Mononuclear cell (primary cell): Measurements from ENCODE around the gene IP6K2. TPM values are rescaled to one million over a fixed set of nuclear protein-coding genes. Genes with fewer than 3 reads are reported as not detected.
"Not testable (repeated sequence)": the region's sequence is repeated elsewhere in the genome, so short reads cannot be mapped to it uniquely, and the experiment has no call there.

ENCODE experiments used
- H3K27me3 ChIP-seq: 2 replicates; pipeline ENCODE4 v1.6.0; 2011; ENCODE audit warnings: low read length, control low read depth; ENCODE audit not compliant: insufficient read depth
- H3K4me1 ChIP-seq: 2 replicates; pipeline ENCODE4 v1.5.1; 2011; ENCODE audit warnings: mild to moderate bottlenecking, low read length, control low read depth; ENCODE audit not compliant: insufficient read depth
- H3K4me3 ChIP-seq: 2 replicates; pipeline ENCODE4 v1.5.1; 2011; ENCODE audit warnings: mild to moderate bottlenecking, low read length, moderate library complexity
- H3K9me3 ChIP-seq: 2 replicates; pipeline ENCODE4 v1.5.1; 2011; ENCODE audit warnings: low read depth, mild to moderate bottlenecking, control low read depth, low read length
- total RNA-seq: library from RNA; depleted of rRNA; stranded (reverse); fragments of >200 nt; gene quantifications from one replicate; pipeline ENCODE4 v1.2.3, GENCODE V29; 2012

The IP6K2 gene, protein sequence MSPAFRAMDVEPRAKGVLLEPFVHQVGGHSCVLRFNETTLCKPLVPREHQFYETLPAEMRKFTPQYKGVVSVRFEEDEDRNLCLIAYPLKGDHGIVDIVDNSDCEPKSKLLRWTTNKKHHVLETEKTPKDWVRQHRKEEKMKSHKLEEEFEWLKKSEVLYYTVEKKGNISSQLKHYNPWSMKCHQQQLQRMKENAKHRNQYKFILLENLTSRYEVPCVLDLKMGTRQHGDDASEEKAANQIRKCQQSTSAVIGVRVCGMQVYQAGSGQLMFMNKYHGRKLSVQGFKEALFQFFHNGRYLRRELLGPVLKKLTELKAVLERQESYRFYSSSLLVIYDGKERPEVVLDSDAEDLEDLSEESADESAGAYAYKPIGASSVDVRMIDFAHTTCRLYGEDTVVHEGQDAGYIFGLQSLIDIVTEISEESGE
- 92.5 TPM for total RNA-seq

DNA sequence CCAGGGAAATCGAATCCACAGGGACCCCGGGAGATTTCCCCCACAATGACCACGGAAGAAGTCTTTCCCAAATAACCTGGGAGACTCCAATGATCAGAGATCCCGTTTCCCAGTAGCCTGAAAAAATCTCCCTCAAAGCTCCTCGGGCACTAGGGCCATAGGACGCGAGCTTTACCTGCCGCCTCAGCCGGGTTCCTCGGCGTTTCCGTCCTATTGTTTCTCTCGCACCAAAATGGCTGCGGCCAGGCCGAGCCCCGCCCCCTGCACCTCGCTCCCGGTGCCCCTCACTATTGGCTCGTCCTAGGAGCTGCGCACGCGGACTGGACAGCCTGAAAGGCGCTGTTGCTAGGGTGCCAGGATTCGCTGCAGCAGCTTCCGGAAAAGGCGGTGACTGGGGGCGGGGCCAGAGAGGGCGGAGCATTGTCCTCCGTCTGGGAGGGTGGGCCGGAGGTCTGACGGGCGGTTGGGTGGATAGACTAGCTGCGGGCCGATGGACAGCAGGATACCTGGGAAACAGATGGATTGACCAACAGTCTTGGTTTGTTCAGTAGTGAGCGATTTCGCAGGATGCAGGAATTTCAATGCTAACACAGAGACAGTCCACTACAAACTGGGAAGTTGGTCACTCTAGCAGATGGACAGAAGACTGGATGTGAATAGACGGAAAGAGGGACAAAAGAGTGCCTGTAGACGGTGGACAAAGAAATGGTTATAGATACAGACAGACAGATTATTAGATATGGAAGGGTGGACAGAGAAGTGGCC is at the start of gene IP6K2:
Gene IP6K2, minus strand, starts transcription at position 240 of the 765 bp plus-strand sequence. CDS start 21,930 bp downstream, outside the sequence.
- H3K27me3 ChIP-seq = no peaks in the 10 kb centered on the region
- peaks cover 30% of the 10 kb centered on the region for H3K4me1 ChIP-seq
- no peaks in the 10 kb centered on the region for H3K9me3 ChIP-seq
- peak within 1 kb of the TSS; percentile 100 for H3K4me3 ChIP-seq

DNA sequence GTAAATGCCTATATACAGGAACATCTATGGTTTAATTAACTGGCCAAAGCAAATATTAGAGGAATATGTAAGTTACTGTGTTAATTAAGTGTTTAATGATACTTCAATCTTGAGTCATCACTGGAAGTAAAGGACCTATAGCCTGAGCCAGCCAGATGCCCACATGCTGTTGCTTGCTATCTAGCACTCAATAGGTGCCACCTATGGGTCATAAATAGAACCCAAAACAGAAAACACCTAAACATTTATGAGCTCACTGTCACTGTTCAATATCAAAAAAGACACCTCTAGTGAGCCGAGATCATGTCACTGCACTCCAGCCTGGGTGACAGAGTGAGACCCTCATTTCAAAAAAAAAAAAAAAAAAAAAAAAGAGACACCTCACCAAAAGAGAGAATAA is 48.4 kb upstream of the IP6K2 start:
- H3K9me3 ChIP-seq = no peaks in the 10 kb centered on the region
- no peak overlapping the region for H3K4me3 ChIP-seq
- peaks cover 23% of the 10 kb centered on the region for H3K4me1 ChIP-seq
- no peaks in the 10 kb centered on the region for H3K27me3 ChIP-seq

DNA sequence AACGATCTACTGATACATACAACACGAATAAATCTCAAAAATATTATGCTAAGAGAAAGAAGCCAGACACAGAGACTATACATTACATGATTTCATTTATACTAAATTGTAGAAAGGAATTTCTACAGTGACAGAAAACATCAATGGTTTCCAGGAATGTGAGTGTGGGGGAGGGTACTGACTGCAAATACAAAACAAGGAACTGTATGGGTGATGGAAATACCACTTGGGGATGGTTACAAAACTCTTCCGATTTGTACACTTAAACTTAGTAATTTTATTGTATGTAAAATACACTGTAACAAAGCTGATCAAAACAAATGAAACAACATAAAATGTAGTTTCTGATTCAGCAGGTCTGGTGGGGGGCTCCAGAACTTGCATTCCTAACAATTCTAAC is 45.8 kb upstream of the IP6K2 start:
- Histone ChIP-seq H3K27me3 (no peaks in the 10 kb centered on the region), H3K9me3 (no peaks in the 10 kb centered on the region), H3K4me1 (peaks cover 14% of the 10 kb centered on the region), H3K4me3 (no peak overlapping the region)

DNA sequence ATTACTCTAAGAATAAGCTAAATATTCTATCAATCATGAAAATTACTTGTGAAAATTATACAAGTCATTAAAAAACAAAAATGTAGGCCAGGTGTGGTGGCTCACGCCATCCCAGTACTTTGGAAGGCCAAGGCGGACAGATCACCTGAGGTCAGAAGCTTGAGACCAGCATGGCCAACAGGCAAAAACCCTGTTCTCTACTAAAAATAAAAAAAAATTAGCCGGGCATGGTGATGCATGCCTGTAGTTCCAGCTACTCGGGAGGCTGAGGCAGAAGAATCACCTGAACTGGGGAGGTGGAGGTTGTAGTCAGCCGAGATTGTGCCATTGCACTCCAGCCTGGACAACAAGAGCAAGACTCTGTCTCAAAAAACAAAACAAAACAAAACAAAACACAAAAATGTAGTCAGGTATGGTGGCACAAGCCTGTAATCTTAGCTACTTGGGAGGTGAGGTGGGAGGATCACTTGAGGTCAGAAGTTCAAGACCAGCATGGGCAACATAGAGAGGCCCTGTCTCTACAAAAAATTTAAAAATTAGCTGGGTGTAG is 43.0 kb upstream of the IP6K2 start:
- H3K27me3 ChIP-seq, H3K4me3 ChIP-seq, H3K9me3 ChIP-seq: not testable (repeated sequence)
- peaks cover 14% of the 10 kb centered on the region for H3K4me1 ChIP-seq

DNA sequence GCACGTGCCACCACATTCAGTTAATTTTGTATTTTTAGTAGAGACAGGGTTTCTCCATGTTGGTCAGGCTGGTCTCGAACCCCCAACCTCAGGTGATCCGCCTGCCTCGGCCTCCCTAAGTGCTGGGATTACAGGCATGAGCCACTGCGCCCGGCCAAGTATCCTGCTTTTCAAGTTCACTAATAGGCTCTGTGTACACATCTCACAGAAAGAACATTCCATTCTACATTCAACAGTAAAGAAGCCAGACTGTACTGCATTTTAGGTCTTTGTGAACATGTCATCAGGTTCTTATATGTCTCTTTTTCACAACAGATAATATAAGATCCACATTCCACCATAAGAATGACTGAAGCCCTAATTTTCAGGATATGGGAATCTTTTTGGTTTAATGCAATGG is 42.5 kb upstream of the IP6K2 start:
- not testable (repeated sequence) for H3K27me3 ChIP-seq, H3K9me3 ChIP-seq, H3K4me3 ChIP-seq
- peaks cover 14% of the 10 kb centered on the region for H3K4me1 ChIP-seq

DNA sequence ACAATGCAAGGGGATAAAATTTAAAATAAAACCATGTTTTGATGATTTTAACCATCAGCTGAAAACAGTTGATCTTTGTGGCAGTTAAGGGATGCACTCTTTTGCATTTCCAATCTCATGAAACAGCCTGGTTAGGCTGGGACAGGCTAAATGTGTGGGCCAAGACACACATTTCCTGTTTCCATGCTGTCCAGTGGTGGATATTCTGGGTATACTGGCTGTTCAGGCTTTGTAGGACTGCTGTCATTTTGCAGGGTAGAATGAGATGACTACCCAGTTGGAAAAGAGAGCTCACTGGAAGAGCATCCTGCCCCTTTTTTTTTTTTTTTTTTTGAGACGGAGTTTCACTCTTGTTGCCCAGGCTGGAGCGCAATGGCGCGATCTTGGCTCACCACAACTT is 42.0 kb upstream of the IP6K2 start:
- Histone ChIP-seq H3K9me3 (no peaks in the 10 kb centered on the region), H3K4me1 (peaks cover 14% of the 10 kb centered on the region), H3K27me3 (no peaks in the 10 kb centered on the region), H3K4me3 (no peak overlapping the region)

DNA sequence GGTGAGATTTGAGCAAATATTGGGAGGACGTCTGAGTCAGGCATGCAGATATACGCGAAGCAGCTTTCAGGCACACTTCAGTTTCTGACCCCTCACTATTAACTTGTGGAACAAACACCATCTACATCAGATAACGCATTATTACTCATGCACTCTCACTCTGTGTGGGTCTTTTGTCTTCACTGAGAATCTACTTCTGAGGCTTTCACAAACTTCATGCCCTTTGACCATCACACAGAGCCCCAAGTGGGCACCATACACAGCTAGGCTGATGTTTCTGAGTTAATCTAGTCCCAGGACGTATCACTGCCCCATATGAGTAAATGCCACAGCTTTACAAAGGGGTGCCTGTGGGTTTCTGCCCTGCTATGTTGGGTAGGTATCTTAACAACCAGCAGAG is 39.6 kb upstream of the IP6K2 start:
- H3K9me3 ChIP-seq = no peaks in the 10 kb centered on the region
- H3K27me3 ChIP-seq = no peaks in the 10 kb centered on the region
- no peak overlapping the region for H3K4me3 ChIP-seq

DNA sequence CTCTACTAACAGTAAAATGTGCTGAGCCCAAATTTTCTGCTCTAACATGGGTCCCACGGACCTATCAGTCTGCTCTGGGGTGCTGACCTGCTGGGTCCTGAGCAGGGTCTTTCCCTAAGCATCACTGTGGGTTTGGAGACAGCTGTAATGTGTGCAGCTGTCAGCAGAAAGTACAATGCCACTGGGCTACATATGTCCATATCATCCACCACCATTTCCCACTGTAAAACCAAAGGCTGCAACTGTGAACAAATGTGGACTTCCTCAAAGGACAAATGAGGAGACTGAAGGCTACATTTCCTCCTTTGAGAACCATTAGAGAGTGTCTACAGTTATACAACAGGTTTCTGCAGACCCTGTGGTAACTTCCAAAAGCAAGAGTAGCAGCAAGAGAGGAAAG is 33.8 kb upstream of the IP6K2 start:
- H3K4me3 ChIP-seq = no peak overlapping the region
- H3K9me3 ChIP-seq = no peaks in the 10 kb centered on the region
- H3K27me3 ChIP-seq = no peaks in the 10 kb centered on the region
- H3K4me1 ChIP-seq = peaks cover 41% of the 10 kb centered on the region

More for the DNA sequence above, 39.6 kb upstream of the IP6K2 start:
- H3K4me1 ChIP-seq = no peaks in the 10 kb centered on the region

DNA sequence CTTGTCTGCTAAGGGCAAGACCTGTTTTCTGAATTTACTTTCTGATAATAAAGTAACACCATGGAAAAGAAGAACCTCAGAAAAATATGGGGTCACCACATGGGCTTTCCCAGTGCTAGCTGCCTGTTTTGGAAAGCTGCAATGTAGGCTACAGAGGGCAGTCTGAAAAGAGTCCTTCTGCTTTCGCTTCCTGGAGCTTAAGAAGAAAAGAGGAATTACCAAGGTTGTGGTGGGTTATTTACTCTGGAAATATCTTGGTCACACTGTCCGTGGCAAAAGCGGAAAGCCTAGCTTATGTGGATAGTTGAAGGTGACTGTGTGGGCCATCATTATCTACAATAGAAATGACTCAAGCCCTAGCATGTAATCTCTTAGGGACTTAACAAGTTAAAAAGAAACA is 31.7 kb upstream of the IP6K2 start:
- H3K9me3 ChIP-seq = no peaks in the 10 kb centered on the region
- H3K27me3 ChIP-seq = no peaks in the 10 kb centered on the region

DNA sequence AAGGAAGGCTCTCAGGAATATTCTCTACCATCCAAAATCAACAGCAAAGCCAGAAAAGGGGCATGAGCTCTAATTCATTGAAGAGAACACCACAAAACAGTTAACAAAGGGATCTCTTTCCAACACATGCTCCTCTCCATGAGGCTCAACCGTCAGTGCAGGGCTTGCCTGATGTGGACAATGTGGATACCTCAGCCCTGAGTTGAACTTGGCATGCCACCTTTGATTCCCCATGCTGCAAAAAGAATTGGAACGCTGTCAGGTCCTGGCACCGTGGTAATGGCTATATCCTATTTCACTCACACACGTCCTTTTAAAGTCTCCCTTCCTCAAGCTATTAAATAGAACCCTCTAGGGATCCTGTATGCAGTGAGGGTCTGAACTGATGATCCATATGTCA is 30.7 kb upstream of the IP6K2 start:
- peaks cover 41% of the 10 kb centered on the region for H3K4me1 ChIP-seq
- H3K4me3 ChIP-seq = no peak overlapping the region

More for the DNA sequence above, 31.7 kb upstream of the IP6K2 start:
- peaks cover 41% of the 10 kb centered on the region for H3K4me1 ChIP-seq
- H3K4me3 ChIP-seq = no peak overlapping the region

DNA sequence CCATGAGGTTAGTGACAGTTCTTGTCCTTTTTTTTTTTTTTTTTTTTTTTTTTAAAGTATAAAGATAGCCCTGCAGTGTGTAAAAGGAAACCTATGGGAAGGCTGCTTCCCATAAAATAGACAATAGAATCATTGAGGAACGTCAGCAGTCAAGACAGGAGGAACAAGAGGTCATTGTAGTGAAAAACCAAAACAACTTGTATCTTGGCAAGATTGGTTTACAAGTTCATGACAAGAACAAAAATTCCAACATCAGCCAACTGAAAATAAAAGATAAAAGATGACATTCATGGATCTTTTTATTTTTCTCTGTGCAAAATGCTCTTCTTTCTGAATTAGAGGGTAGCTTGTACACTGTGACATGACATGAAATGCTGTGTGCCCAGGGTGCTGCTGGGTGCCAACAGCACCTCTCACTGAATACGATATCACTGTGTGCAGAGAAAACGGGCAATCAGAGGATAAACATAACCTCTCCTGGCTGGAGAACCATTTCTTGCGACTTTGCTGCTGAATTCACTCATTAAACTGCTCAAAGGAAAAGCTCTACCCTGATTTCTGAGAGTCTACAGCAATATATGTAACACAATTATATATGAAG is 30.1 kb upstream of the IP6K2 start:
- H3K9me3 ChIP-seq = no peaks in the 10 kb centered on the region
- H3K4me3 ChIP-seq = no peak overlapping the region
- H3K27me3 ChIP-seq = no peaks in the 10 kb centered on the region
- H3K4me1 ChIP-seq = peaks cover 44% of the 10 kb centered on the region

More for the DNA sequence above, 30.7 kb upstream of the IP6K2 start:
- H3K27me3 ChIP-seq = no peaks in the 10 kb centered on the region
- no peaks in the 10 kb centered on the region for H3K9me3 ChIP-seq

DNA sequence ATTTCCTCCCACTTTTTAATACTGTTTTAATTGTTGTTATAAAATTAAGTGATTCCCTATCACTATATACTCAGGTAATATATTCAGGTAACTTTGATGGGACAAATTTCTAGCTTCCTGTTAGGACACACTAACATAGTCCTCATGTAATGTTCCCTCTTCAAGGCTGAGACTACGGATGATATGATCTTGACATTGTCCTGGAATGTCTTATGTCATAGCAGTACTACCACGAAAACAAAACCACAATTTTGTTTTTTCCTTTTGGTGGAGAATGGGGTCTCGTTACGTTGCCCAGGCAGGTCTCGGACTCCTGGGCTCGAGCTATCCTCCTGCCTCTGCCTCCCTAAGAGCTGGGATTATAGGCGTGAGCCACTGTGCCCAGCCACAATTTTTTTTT is 26.8 kb upstream of the IP6K2 start:
- H3K9me3 ChIP-seq = no peaks in the 10 kb centered on the region
- H3K4me1 ChIP-seq = peaks cover 30% of the 10 kb centered on the region
- H3K27me3 ChIP-seq = no peaks in the 10 kb centered on the region
- no peak overlapping the region for H3K4me3 ChIP-seq

DNA sequence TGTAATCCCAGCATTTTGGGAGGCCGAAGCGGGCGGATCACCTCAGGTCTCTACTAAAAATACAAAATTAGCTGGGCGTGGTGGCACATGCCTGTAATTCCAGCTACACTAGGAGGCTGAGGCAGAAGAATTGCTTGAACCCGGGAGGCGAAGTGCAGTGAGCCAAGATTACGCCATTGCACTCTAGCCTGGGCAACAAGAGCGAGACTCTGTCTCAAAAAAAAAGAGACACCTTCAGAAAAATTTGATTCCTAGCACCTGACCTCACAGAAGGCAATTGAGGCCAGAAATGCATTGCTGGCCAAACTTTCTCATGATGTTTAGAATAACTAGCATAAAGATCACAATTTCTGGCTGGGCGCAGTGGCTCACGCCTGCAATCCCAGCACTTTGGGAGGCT is 24.2 kb upstream of the IP6K2 start:
- not testable (repeated sequence) for H3K9me3 ChIP-seq, H3K27me3 ChIP-seq
- H3K4me1 ChIP-seq = peaks cover 16% of the 10 kb centered on the region

DNA sequence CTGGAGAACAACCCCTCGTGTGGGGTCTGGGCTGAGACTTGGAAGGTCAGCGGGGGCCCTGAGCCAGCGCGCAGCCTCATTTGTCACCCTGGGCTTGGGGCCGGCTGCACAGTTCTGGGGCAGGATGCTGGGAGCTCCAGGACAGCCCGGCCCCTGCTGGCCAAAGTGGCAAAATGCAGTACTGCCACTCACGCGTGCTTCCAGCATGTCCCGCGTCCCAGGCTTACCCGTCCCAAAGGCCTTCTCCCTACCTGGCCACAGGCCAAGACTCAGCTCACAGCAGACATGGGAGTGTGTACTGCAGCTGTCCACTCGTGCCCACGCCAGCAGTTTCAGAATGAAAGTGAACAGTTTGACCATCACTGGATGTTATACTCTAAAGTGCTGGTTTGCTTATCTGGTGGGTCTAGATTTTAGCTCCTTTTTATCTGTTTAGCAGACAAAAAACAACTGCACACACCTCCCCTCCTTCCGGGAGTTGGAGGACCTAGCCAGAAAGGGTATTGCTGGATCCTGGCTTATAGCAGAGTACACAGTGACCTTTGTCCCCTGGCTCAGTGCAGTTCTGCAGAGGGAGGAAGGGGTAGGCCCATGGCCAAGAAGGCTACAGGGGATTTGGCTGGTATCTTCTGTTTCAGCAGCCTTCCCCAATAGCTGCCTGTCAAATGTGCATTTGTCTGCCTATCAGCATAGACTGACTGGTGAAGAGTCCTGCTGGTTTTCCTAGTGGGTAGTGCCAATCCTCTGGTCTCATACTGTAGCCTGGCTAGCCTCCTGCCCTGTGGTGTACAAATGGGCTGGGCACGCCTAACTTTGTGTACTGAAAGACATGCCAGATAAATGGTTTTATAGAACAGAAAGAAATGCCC is 23.2 kb upstream of the IP6K2 start:
- Histone ChIP-seq H3K27me3 (no peaks in the 10 kb centered on the region), H3K4me3 (no peak overlapping the region), H3K4me1 (peaks cover 16% of the 10 kb centered on the region), H3K9me3 (no peaks in the 10 kb centered on the region)

More for the DNA sequence above, 24.2 kb upstream of the IP6K2 start:
- not testable (repeated sequence) for H3K4me3 ChIP-seq
